Sigmoid colon (tissue), 4 donors: Measurements from ENCODE around the gene ZNF302.

Experiments
- EP300 ChIP-seq, 4 donors: sonication (generic); formaldehyde crosslinking; IDR thresholded peaks; one replicate each; pipeline ENCODE4 v1.6.1; 2017; ENCODE audit warnings: antibody characterized with exemption in 4 of 4
- POLR2A ChIP-seq, 2 donors: fragments of 450-650 bp; IDR thresholded peaks; one replicate each; pipeline ENCODE4 v1.6.1; 2016; ENCODE audit warnings: antibody characterized with exemption in 2 of 2, mild to moderate bottlenecking in 2 of 2, moderate library complexity in 2 of 2
- POLR2AphosphoS5 ChIP-seq, 4 donors: sonication (generic); formaldehyde crosslinking; IDR thresholded peaks; one replicate each; pipeline ENCODE4 v1.6.1; 2017; ENCODE audit warnings: antibody characterized with exemption in 4 of 4
- TF ChIP-seq, protein P1 (sequence below), 4 experiments: fragments of 450-650 bp in 3 of 4; fragments of 200-600 bp in 1 of 4; IDR thresholded peaks; one replicate each; pipeline ENCODE4 v1.5.1; 2016 to 2019; ENCODE audit warnings: antibody characterized with exemption in 4 of 4, mild to moderate bottlenecking in 3 of 4, moderate library complexity in 2 of 4

DNA sequence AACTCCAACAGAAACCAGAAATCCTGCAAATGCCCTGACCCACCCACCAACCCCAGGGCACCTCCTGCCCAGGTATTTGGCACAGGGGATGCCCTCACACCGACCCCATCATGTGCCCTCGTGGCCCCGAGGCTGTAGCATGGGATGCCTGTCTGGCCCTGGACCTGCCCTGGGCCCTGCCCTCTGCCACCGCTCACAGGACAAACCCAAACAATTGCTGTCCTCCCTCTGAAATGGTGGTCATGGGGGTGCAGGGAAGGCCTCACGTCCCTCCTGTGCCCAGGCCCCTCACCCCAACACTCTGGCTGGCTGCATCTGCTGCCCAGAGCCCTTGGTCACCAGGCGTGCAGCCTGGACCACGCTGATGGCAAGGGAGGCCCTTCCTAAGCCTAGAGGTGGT is 54.5 kb downstream of the ZNF302 start:
- TF ChIP-seq, protein P1, sequence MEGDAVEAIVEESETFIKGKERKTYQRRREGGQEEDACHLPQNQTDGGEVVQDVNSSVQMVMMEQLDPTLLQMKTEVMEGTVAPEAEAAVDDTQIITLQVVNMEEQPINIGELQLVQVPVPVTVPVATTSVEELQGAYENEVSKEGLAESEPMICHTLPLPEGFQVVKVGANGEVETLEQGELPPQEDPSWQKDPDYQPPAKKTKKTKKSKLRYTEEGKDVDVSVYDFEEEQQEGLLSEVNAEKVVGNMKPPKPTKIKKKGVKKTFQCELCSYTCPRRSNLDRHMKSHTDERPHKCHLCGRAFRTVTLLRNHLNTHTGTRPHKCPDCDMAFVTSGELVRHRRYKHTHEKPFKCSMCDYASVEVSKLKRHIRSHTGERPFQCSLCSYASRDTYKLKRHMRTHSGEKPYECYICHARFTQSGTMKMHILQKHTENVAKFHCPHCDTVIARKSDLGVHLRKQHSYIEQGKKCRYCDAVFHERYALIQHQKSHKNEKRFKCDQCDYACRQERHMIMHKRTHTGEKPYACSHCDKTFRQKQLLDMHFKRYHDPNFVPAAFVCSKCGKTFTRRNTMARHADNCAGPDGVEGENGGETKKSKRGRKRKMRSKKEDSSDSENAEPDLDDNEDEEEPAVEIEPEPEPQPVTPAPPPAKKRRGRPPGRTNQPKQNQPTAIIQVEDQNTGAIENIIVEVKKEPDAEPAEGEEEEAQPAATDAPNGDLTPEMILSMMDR (IDR thresholded peaks at IDR 0.05), result no peak
- TF ChIP-seq POLR2AphosphoS5 (IDR thresholded peaks at IDR 0.05) (no peak), POLR2A (IDR thresholded peaks at IDR 0.05) (no peak), EP300 (IDR thresholded peaks at IDR 0.05) (no peak)
